ENCODE data around the gene GPR37. TPM values are rescaled to one million over a fixed set of nuclear protein-coding genes. Genes with fewer than 3 reads are reported as not detected.

GPR37 gene
- total RNA-seq, 1 experiment from 2014 or later: 7.5 TPM

DNA sequence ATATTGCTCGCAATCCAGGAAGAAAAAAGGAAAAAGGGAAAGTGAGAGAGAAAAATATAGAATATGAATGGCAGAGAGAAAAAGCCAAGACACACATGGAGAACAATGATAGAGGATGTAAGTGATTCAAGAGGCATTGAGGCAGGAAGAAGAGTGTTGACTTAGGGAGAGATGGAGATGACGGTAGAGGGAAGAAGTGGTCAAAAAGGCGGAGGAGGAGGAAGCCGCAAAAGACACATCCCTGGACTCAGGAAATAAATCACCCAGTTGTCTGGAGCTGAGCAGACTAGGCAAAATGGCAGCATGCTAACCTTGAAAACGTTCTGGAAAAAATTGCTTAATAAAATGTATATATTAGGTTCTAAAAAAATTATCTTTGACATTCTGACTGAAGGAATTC, 17.7 kb upstream of the GPR37 start:
- TF ChIP-seq CTCF (IDR thresholded peaks at IDR 0.05; ENCODE audit: unreplicated experiment): no peak
- H3K4me1 Mint-ChIP-seq (ENCODE audit: low read depth, unreplicated experiment): no peaks in the 10 kb centered on the region
- no peak overlapping the region for H3K27ac Mint-ChIP-seq (ENCODE audit: unreplicated experiment)
- no peak overlapping the region for H3K4me3 Mint-ChIP-seq (ENCODE audit: low read depth, unreplicated experiment)
- CTCF ChIA-PET: interaction anchor here (1.5 kb wide), 1 partner anchor 17 kb away, joined by 3 read pairs; no protein-coding TSS in a partner anchor
- intact Hi-C loops (cut with micrococcal nuclease; ENCODE audit: unreplicated experiment): no loop called here
- no peaks in the 10 kb centered on the region for H3K36me3 Mint-ChIP-seq (ENCODE audit: insufficient read depth, unreplicated experiment)
- no TSS peak for BruUV-seq (replicated peaks)
- H3K9me3 Mint-ChIP-seq (ENCODE audit: low read depth, unreplicated experiment): no peaks in the 10 kb centered on the region
- no peaks in the 10 kb centered on the region for H3K27me3 Mint-ChIP-seq (ENCODE audit: unreplicated experiment)
- no peak for DNase-seq

GRCh38 chr7:124781907-124782734, 16.5 kb upstream of the GPR37 start:
- Mint-ChIP-seq H3K4me3 (ENCODE audit: low read depth, unreplicated experiment) (no peak overlapping the region), H3K9me3 (ENCODE audit: low read depth, unreplicated experiment) (no peaks in the 10 kb centered on the region), H3K4me1 (ENCODE audit: low read depth, unreplicated experiment) (no peaks in the 10 kb centered on the region), H3K36me3 (ENCODE audit: insufficient read depth, unreplicated experiment) (no peaks in the 10 kb centered on the region), H3K27me3 (ENCODE audit: unreplicated experiment) (no peaks in the 10 kb centered on the region), H3K27ac (ENCODE audit: unreplicated experiment) (no peak overlapping the region)
- DNase-seq: no peak
- TF ChIP-seq CTCF (IDR thresholded peaks at IDR 0.05; ENCODE audit: unreplicated experiment): no peak
- intact Hi-C loops (cut with micrococcal nuclease; ENCODE audit: unreplicated experiment): no loop called here
- CTCF ChIA-PET: interaction anchor here (1.5 kb wide), 1 partner anchor 16 kb away, joined by 3 read pairs; no protein-coding TSS in a partner anchor
- BruUV-seq (replicated peaks): no TSS peak

DNA sequence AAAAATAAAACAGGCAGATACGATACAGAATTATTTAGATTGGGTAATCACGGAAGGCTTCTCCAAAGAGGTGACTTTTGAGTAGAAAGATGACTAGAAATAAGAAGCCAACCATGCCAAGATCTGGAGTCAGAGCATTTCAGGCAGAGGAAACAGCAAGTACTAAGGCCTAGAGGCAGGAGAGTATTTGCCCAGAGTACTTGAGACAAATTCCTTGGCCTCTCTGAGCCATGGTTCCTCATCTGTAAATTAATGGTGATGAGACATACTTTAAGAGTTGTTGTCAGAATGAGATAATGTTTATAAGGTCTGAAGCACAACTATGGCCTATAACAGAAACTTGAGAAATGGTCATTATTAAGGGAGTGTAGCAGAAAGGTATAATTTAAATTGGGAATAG, 15.8 kb upstream of the GPR37 start:
- no peaks in the 10 kb centered on the region for H3K27me3 Mint-ChIP-seq (ENCODE audit: unreplicated experiment)
- H3K27ac Mint-ChIP-seq (ENCODE audit: unreplicated experiment): no peak overlapping the region
- H3K4me3 Mint-ChIP-seq (ENCODE audit: low read depth, unreplicated experiment): no peak overlapping the region
- intact Hi-C loops (cut with micrococcal nuclease; ENCODE audit: unreplicated experiment): no loop called here
- no peaks in the 10 kb centered on the region for H3K9me3 Mint-ChIP-seq (ENCODE audit: low read depth, unreplicated experiment)
- no TSS peak for BruUV-seq (replicated peaks)
- TF ChIP-seq CTCF (IDR thresholded peaks at IDR 0.05; ENCODE audit: unreplicated experiment): no peak
- H3K4me1 Mint-ChIP-seq (ENCODE audit: low read depth, unreplicated experiment): no peaks in the 10 kb centered on the region
- CTCF ChIA-PET: no interaction called here
- no peak for DNase-seq
- no peaks in the 10 kb centered on the region for H3K36me3 Mint-ChIP-seq (ENCODE audit: insufficient read depth, unreplicated experiment)

- H3K9me3 Mint-ChIP-seq (ENCODE audit: low read depth, unreplicated experiment): no peaks in the 10 kb centered on the region
- no peak overlapping the region for H3K27ac Mint-ChIP-seq (ENCODE audit: unreplicated experiment)
- CTCF ChIA-PET: interaction anchor here (0.6 kb wide), 1 partner anchor 173 kb away, joined by 3 read pairs; no protein-coding TSS in a partner anchor
- no peaks in the 10 kb centered on the region for H3K36me3 Mint-ChIP-seq (ENCODE audit: insufficient read depth, unreplicated experiment)
- no peak overlapping the region for H3K4me3 Mint-ChIP-seq (ENCODE audit: low read depth, unreplicated experiment)
- no peaks in the 10 kb centered on the region for H3K27me3 Mint-ChIP-seq (ENCODE audit: unreplicated experiment)
- DNase-seq: no peak
- intact Hi-C loops (cut with micrococcal nuclease; ENCODE audit: unreplicated experiment): no loop called here
- BruUV-seq (replicated peaks): no TSS peak
- no peak for TF ChIP-seq CTCF (IDR thresholded peaks at IDR 0.05; ENCODE audit: unreplicated experiment)
- H3K4me1 Mint-ChIP-seq (ENCODE audit: low read depth, unreplicated experiment): no peaks in the 10 kb centered on the region
These were observed 15.0 kb upstream of the GPR37 start for GRCh38 chr7:124780608-124781007.
